K562 (cell line): ENCODE measurements around the gene ARHGAP12. TPM values are rescaled to one million over a fixed set of nuclear protein-coding genes. Genes with fewer than 3 reads are reported as not detected.
A peak's percentile ranks its signal among the peaks of the same experiment; 100 is the strongest.

Source experiments
- BRD4 ChIP-seq: fragments of 200-600 bp; sonication (generic); IDR thresholded peaks from 2 replicates; pipeline ENCODE4 v1.6.1; 2017; ENCODE audit warnings: inconsistent platforms
- EP400 ChIP-seq: fragments of 450-650 bp; IDR thresholded peaks from 2 replicates; pipeline ENCODE4 v1.6.1; 2017; ENCODE audit warnings: antibody characterized with exemption, mild to moderate bottlenecking, moderate library complexity
- ERF ChIP-seq: fragments of 450-650 bp; formaldehyde crosslinking; IDR thresholded peaks from 2 replicates; pipeline ENCODE4 v1.4.0; 2020; ENCODE audit warnings: mild to moderate bottlenecking, mixed read lengths
- FUS ChIP-seq: fragments of 200-400 bp; formaldehyde crosslinking; optimal IDR thresholded peaks from 2 replicates; pipeline ENCODE3; 2017; ENCODE audit warnings: low read depth, low read length
- GABPB1 ChIP-seq: sonication (generic); formaldehyde crosslinking; IDR thresholded peaks from 2 replicates; pipeline ENCODE4 v1.8.0; 2022; ENCODE audit warnings: mild to moderate bottlenecking, missing genetic modification reagents
- LCOR ChIP-seq: sonication (generic); formaldehyde crosslinking; IDR thresholded peaks from 2 replicates; pipeline ENCODE4 v1.8.0; 2022; ENCODE audit warnings: mild to moderate bottlenecking, missing genetic modification reagents
- MIER1 ChIP-seq: fragments of 450-650 bp; IDR thresholded peaks from 2 replicates; pipeline ENCODE4 v1.6.1; 2016; ENCODE audit warnings: antibody characterized with exemption, mild to moderate bottlenecking, low read depth
- MTA3 ChIP-seq: fragments of 450-650 bp; formaldehyde crosslinking; IDR thresholded peaks from 2 replicates; pipeline ENCODE4 v1.6.1; 2017; ENCODE audit warnings: mild to moderate bottlenecking, borderline replicate concordance
- NR4A1 ChIP-seq, 2 experiments: fragments of 250-450 bp in 1 of 2; fragments of 450-650 bp in 1 of 2; sonication (Bioruptor Pico) in 1 of 2; IDR thresholded peaks; 2 replicates each; pipeline versions ENCODE4 v1.4.0 to v1.6.1; 2016 to 2020; ENCODE audit warnings: mild to moderate bottlenecking in 2 of 2, missing compliant biosample characterization in 1 of 2, missing genetic modification characterization in 1 of 2, moderate library complexity in 1 of 2
- POLR3G ChIP-seq: IDR thresholded peaks from 2 replicates; pipeline ENCODE4 v1.6.1; 2011; ENCODE audit not compliant: insufficient read length, insufficient replicate concordance; ENCODE audit errors: extremely low read depth
- RAD51 ChIP-seq: fragments of 450-650 bp; IDR thresholded peaks from 2 replicates; pipeline ENCODE4 v1.7.1; 2016; ENCODE audit warnings: low read depth, mild to moderate bottlenecking, borderline replicate concordance
- XRCC3 ChIP-seq: fragments of 450-650 bp; IDR thresholded peaks from 2 replicates; pipeline ENCODE4 v1.6.1; 2017; ENCODE audit warnings: mild to moderate bottlenecking, moderate library complexity
- ZNF696 ChIP-seq: fragments of 250-450 bp; sonication (Bioruptor Pico); conservative IDR thresholded peaks from 2 replicates; pipeline ENCODE4 v1.4.0; 2020; ENCODE audit warnings: mild to moderate bottlenecking, moderate library complexity
- polyA plus RNA-seq, 8 experiments: library from polyadenylated mRNA; depleted of rRNA in 4 of 8; stranded (reverse) in 5 of 8; unstranded in 3 of 8; fragments of >200 nt; fragmentation: Nextera tagmentation in 2 of 8; fragmentation: Illumina TruSeq in 1 of 8; extraction: Ambion mirVana in 2 of 8; extraction: Trizol in 1 of 8; gene quantifications; 2 replicates each; pipeline versions ENCODE4 v1.2.1 to v1.2.3, GENCODE V29; 2011 to 2014; ENCODE audit warnings: inconsistent platforms in 1 of 8, missing spikeins in 1 of 8
- total RNA-seq, 7 experiments: library from RNA; depleted of rRNA in 6 of 7; stranded (reverse); fragments of >200 nt in 6 of 7; fragmentation: Illumina TruSeq in 2 of 7; extraction: Trizol in 2 of 7; gene quantifications; 2 replicates each; pipeline versions ENCODE4 v1.2.1 to v1.2.3, GENCODE V29; 2011 to 2021; ENCODE audit warnings: low replicate concordance in 1 of 7
- TF ChIP-seq, protein P1 (sequence below), 2 experiments: IDR thresholded peaks; 2 replicates each; pipeline ENCODE4 v1.6.1; 2011; ENCODE audit warnings: borderline replicate concordance in 1 of 2, control low read depth in 1 of 2, low read depth in 1 of 2, low read length in 1 of 2, mild to moderate bottlenecking in 1 of 2, mixed read lengths in 1 of 2, moderate library complexity in 1 of 2; ENCODE audit not compliant: insufficient read depth in 1 of 2, insufficient read length in 1 of 2, poor library complexity in 1 of 2, severe bottlenecking in 1 of 2; ENCODE audit errors: extremely low read depth in 1 of 2
- TF ChIP-seq, protein P2 (sequence below): fragments of 450-650 bp; formaldehyde crosslinking; IDR thresholded peaks from 2 replicates; pipeline ENCODE4 v1.4.0; 2020; ENCODE audit warnings: mild to moderate bottlenecking
- TF ChIP-seq, protein P3 (sequence below): fragments of 450-650 bp; IDR thresholded peaks from 2 replicates; pipeline ENCODE4 v1.6.1; 2018; ENCODE audit not compliant: partially characterized antibody
- TF ChIP-seq, protein P4 (sequence below): fragments of 250-450 bp; sonication (Bioruptor Pico); IDR thresholded peaks from 2 replicates; pipeline ENCODE4 v1.5.0; 2020; ENCODE audit warnings: mild to moderate bottlenecking
- TF ChIP-seq, protein P5 (sequence below): fragments of 450-650 bp; formaldehyde crosslinking; IDR thresholded peaks from 2 replicates; pipeline ENCODE4 v1.4.0; 2020; ENCODE audit warnings: mild to moderate bottlenecking, moderate library complexity

The ARHGAP12 gene
- total and polyA plus RNA-seq, 9 of the 15 experiments (the other 6 are each of a cell fraction or from before 2014, with no cell fraction given): 4.4 to 18.7 (median 10.1) TPM

DNA sequence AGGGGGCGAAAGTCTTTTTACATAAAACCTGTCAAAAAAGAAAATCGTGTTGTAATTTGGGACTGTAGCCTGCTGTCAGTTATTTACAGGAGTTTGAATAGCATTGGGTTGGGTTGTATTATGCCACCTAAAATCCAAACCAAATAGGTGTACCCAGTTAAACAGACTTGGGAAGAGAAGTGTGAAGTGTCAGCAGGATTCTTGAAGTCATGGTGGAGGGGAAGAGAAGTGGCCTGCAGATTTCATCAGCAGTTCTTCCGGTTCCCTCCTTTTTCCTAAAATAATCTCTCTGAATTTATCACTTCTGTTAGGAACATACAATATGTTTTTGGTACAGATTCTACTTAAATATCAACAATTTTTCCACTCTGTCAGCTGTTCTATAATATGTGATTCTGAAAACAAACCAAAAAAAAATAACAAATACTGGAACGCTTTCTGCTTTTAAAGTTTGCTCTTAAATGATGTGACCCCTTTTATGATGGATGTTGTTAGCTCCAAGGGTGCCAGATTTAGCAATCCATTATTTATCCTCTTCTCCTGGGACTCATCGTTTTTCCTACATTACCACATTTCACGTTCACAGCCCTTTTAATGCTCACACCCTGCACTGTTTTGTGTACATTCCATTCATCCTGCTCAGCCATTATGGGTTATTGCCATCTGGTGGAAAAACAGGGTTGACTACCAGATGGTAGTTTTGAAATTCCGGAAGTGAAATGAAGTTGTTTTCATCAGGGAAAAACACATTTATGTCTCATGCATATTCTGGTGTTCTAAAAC lies 18.7 kb upstream of the ARHGAP12 start (continued):
- TF ChIP-seq, protein P1, sequence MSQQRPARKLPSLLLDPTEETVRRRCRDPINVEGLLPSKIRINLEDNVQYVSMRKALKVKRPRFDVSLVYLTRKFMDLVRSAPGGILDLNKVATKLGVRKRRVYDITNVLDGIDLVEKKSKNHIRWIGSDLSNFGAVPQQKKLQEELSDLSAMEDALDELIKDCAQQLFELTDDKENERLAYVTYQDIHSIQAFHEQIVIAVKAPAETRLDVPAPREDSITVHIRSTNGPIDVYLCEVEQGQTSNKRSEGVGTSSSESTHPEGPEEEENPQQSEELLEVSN (IDR thresholded peaks at IDR 0.05; ENCODE audit: borderline replicate concordance in 1 of 2, extremely low read depth in 1 of 2, insufficient read depth in 1 of 2, insufficient read length in 1 of 2, low read depth in 1 of 2, low read length in 1 of 2, poor library complexity in 1 of 2, severe bottlenecking in 1 of 2): peak; percentile 16 to 21
- TF ChIP-seq ZNF696: no peak
- TF ChIP-seq, protein P2, sequence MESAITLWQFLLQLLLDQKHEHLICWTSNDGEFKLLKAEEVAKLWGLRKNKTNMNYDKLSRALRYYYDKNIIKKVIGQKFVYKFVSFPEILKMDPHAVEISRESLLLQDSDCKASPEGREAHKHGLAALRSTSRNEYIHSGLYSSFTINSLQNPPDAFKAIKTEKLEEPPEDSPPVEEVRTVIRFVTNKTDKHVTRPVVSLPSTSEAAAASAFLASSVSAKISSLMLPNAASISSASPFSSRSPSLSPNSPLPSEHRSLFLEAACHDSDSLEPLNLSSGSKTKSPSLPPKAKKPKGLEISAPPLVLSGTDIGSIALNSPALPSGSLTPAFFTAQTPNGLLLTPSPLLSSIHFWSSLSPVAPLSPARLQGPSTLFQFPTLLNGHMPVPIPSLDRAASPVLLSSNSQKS (CRISPR knock-in tag): no peak
- TF ChIP-seq, protein P3, sequence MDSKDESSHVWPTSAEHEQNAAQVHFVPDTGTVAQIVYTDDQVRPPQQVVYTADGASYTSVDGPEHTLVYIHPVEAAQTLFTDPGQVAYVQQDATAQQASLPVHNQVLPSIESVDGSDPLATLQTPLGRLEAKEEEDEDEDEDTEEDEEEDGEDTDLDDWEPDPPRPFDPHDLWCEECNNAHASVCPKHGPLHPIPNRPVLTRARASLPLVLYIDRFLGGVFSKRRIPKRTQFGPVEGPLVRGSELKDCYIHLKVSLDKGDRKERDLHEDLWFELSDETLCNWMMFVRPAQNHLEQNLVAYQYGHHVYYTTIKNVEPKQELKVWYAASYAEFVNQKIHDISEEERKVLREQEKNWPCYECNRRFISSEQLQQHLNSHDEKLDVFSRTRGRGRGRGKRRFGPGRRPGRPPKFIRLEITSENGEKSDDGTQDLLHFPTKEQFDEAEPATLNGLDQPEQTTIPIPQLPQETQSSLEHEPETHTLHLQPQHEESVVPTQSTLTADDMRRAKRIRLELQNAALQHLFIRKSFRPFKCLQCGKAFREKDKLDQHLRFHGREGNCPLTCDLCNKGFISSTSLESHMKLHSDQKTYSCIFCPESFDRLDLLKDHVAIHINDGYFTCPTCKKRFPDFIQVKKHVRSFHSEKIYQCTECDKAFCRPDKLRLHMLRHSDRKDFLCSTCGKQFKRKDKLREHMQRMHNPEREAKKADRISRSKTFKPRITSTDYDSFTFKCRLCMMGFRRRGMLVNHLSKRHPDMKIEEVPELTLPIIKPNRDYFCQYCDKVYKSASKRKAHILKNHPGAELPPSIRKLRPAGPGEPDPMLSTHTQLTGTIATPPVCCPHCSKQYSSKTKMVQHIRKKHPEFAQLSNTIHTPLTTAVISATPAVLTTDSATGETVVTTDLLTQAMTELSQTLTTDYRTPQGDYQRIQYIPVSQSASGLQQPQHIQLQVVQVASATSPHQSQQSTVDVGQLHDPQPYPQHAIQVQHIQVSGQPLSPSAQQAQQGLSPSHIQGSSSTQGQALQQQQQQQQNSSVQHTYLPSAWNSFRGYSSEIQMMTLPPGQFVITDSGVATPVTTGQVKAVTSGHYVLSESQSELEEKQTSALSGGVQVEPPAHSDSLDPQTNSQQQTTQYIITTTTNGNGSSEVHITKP: no peak
- TF ChIP-seq EP400: peak; percentile 32
- TF ChIP-seq, protein P4, sequence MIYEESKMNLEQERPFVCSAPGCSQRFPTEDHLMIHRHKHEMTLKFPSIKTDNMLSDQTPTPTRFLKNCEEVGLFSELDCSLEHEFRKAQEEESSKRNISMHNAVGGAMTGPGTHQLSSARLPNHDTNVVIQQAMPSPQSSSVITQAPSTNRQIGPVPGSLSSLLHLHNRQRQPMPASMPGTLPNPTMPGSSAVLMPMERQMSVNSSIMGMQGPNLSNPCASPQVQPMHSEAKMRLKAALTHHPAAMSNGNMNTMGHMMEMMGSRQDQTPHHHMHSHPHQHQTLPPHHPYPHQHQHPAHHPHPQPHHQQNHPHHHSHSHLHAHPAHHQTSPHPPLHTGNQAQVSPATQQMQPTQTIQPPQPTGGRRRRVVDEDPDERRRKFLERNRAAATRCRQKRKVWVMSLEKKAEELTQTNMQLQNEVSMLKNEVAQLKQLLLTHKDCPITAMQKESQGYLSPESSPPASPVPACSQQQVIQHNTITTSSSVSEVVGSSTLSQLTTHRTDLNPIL: no peak
- no peak for TF ChIP-seq RAD51
- TF ChIP-seq GABPB1 (CRISPR knock-in tag): no peak
- TF ChIP-seq LCOR (CRISPR knock-in tag): no peak
- TF ChIP-seq ERF (CRISPR knock-in tag): no peak
- peak; percentile 75; the same call in 1 of the 2 replicates for TF ChIP-seq BRD4
- TF ChIP-seq NR4A1 (CRISPR knock-in tag; IDR thresholded peaks at IDR 0.05): no peak
- 0 out of 2 replicates have a peak, but pooled peaks have one; percentile 35 for TF ChIP-seq NR4A1 (tag; IDR thresholded peaks at IDR 0.05)
- no peak for TF ChIP-seq POLR3G
- no peak for TF ChIP-seq XRCC3
- TF ChIP-seq MIER1: no peak
- TF ChIP-seq, protein P5, sequence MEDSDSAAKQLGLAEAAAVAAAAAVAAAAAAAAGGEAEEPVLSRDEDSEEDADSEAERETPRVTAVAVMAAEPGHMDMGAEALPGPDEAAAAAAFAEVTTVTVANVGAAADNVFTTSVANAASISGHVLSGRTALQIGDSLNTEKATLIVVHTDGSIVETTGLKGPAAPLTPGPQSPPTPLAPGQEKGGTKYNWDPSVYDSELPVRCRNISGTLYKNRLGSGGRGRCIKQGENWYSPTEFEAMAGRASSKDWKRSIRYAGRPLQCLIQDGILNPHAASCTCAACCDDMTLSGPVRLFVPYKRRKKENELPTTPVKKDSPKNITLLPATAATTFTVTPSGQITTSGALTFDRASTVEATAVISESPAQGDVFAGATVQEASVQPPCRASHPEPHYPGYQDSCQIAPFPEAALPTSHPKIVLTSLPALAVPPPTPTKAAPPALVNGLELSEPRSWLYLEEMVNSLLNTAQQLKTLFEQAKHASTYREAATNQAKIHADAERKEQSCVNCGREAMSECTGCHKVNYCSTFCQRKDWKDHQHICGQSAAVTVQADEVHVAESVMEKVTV (CRISPR knock-in tag): peak; percentile 84
- no peak for TF ChIP-seq MTA3
- TF ChIP-seq FUS: no peak
